ENCODE data around the gene HOXA9.

Gene HOXA9

GRCh38 chr7:27175626-27176523, 10.5 kb upstream of the HOXA9 start:
- peak; percentile 53 for DNase-seq

GRCh38 chr7:27174874-27175625, 9.7 kb upstream of the HOXA9 start:
- DNase-seq, result peak; percentile 38

- DNase-seq, result peak; percentile 50
Observed at GRCh38 chr7:27173956-27174873, 8.9 kb upstream of the HOXA9 start, which contains the start of gene HOXA10. TSS of gene HOXA10 (minus strand) at chr7:27174320. CDS start at chr7:27174306, 14 bp downstream.

- peak; percentile 71 for DNase-seq
Observed at GRCh38 chr7:27173511-27173955, 8.2 kb upstream of the HOXA9 start.

- DNase-seq, result peak; percentile 65
Observed at GRCh38 chr7:27172823-27173510, 7.6 kb upstream of the HOXA9 start.

- DNase-seq, result peak; percentile 62
Observed at GRCh38 chr7:27172315-27172774, 7.0 kb upstream of the HOXA9 start.

GRCh38 chr7:27171637-27172314, 6.4 kb upstream of the HOXA9 start:
- DNase-seq, result peak; percentile 62

- DNase-seq, result peak; percentile 60
Observed at GRCh38 chr7:27171325-27171636, 5.9 kb upstream of the HOXA9 start.

- DNase-seq, result no peak
Observed at GRCh38 chr7:27170426-27171324, 5.3 kb upstream of the HOXA9 start.

- peak; percentile 57 for DNase-seq
Observed at GRCh38 chr7:27169658-27170425, 4.5 kb upstream of the HOXA9 start.

- no peak for DNase-seq
Observed at GRCh38 chr7:27168265-27168947, 3.1 kb upstream of the HOXA9 start.

GRCh38 chr7:27167916-27168264, 2.6 kb upstream of the HOXA9 start:
- DNase-seq, result no peak

- no peak for DNase-seq
Observed at GRCh38 chr7:27166531-27167505, 1.5 kb upstream of the HOXA9 start.

- DNase-seq, result no peak
Observed at GRCh38 chr7:27165996-27166530, 726 bp upstream of the HOXA9 start.

- no peak for DNase-seq
Observed at GRCh38 chr7:27164367-27165088, 809 bp downstream of the HOXA9 start.

- no peak for DNase-seq
Observed at GRCh38 chr7:27164045-27164366, 1.3 kb downstream of the HOXA9 start.

Data from activated effector memory CD4-positive, alpha-beta T cell treated with anti-CD3 and anti-CD28 coated beads, Interleukin-2, amount 50 U/mL, for 16 hours (primary cell).